Stimulated activated CD4-positive, alpha-beta T cell treated with anti-CD3 and anti-CD28 coated beads, Interleukin-1b, Interleukin-23, amount 100 ng/mL, for 24 hours (primary cell): Measurements from ENCODE around the gene PSMD9.

Experiments used
- DNase-seq, 4 experiments: peaks; one replicate each; pipeline ENCODE4 v3.0.0-alpha.2; 2020; ENCODE audit warnings: low read depth in 4 of 4, low spot score in 1 of 4

Gene PSMD9

DNA sequence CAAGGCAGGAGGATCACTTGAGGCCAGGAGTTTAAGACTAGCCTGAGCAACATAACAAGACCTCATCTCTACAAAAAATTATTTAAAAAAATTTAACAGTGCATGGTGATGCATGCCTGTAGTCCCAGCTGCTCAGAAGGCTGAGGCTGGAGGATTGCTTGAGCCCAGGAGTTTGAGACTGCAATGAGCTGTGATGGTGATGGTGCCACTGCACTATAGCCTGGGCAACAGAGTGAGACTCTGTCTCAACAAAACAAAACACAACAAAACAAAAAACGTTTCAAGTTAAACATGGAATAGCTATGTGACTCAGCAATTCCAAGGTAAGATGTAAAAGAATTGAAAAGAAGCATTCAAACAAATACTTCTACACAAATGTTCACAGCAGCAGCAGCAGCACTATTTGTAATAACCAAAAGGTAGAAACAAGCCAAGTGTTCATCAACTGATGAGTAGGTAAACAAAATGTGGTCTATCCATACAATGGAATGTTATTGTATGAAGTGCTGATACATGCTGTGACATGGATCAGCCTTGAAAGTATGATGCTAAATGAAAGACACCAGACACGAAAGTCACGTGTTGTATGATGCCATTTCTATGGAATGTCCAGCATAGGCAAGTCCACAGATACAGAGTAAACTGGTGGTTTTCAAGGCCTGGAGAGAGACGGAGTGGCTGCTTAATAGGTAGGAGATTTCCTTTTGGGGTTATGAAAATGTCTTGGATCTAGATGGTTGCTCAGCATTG lies 61.2 kb downstream of the PSMD9 start:
- DNase-seq, result no peak

GRCh38 chr12:121953117-121953692 lies 64.6 kb downstream of the PSMD9 start:
- DNase-seq, result no peak

DNA sequence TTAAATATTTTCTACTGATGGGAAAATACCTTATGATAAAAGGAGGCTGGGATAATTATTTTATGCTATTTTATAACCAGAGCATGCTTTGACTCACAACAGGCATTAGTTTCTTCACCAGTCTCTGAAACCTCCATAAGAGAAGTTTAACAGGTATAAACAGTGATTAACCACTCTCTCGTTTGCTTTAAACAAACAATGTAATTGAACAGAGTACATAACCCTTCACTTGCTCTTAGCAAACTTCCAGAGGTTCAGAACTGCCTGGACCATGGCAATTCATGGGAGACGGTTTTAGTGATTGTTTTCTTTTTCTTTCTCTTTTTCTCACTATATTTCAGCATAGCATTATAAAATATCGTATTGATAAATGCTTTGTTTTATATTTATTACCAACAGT lies 65.1 kb downstream of the PSMD9 start:
- no peak for DNase-seq

GRCh38 chr12:121955258-121956237 lies 67.0 kb downstream of the PSMD9 start:
- DNase-seq, result no peak

DNA sequence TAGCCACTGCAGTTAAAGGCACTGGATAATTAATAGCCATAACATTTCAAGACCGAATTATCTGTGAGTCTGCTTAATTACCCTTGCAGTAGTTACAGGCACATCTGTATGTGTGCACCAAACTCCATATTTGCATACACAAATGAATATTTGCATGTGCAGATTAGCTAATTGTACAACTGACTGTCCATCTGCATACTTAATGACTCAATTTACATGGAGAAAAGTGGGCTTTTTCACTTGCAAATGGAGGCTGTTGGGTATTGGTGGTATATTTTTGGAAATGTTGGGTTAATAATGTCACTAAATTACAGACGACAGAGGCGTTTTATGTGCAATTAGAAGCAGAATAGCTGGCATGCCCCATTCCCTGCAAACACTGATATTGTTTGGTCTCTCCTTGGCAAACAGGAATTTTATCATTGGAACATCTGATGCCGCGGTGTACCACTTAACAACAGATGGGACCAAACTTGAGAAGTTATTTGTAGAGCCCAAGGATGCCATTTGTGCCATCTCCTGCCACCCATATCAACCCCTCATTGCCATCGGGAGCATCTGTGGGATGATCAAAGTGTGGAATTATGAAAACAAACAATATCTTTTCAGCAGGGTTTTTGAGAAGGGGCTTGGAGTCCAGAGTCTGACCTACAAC lies 69.4 kb downstream of the PSMD9 start:
- DNase-seq, result no peak

GRCh38 chr12:121958541-121959240 lies 70.1 kb downstream of the PSMD9 start:
- no peak for DNase-seq

GRCh38 chr12:121960541-121960940 lies 72.0 kb downstream of the PSMD9 start:
- no peak for DNase-seq

GRCh38 chr12:121961195-121961879 lies 72.7 kb downstream of the PSMD9 start:
- no peak for DNase-seq

GRCh38 chr12:121963341-121964018 lies 74.9 kb downstream of the PSMD9 start:
- no peak for DNase-seq

- DNase-seq, result no peak
These were observed 76.4 kb downstream of the PSMD9 start for GRCh38 chr12:121964813-121965643.

- DNase-seq, result no peak
These were observed 78.4 kb downstream of the PSMD9 start for GRCh38 chr12:121966959-121967358.
